H9 (cell line): Measurements from ENCODE around the gene PPP2R3A. TPM values are rescaled to one million over a fixed set of nuclear protein-coding genes. Genes with fewer than 3 reads are reported as not detected.

Source experiments
- DNase-seq: peaks from one replicate; pipeline ENCODE4 v3.0.0-alpha.2; 2017
- H2AFZ ChIP-seq: one replicate; pipeline ENCODE4 v1.6.1; 2013; ENCODE audit warnings: mild to moderate bottlenecking, low read length, control low read depth, moderate library complexity
- H2AK5ac ChIP-seq: 2 replicates; pipeline ENCODE4 v1.6.1; 2013; ENCODE audit warnings: low read length, control low read depth, mixed read lengths; ENCODE audit not compliant: insufficient read length
- H2BK120ac ChIP-seq: one replicate; pipeline ENCODE4 v1.6.1; 2013; ENCODE audit warnings: low read depth, mild to moderate bottlenecking, low read length, control low read depth, inconsistent platforms; ENCODE audit not compliant: poor library complexity, severe bottlenecking
- H2BK12ac ChIP-seq: 2 replicates; pipeline ENCODE4 v1.6.1; 2013; ENCODE audit warnings: low read length, control low read depth, mixed read lengths, low read depth; ENCODE audit not compliant: insufficient read length
- H2BK15ac ChIP-seq: 2 replicates; pipeline ENCODE4 v1.6.1; 2013; ENCODE audit warnings: low read depth, low read length, control low read depth
- H2BK20ac ChIP-seq: one replicate; pipeline ENCODE4 v1.6.1; 2013; ENCODE audit warnings: low read depth, mild to moderate bottlenecking, low read length, control low read depth, inconsistent platforms; ENCODE audit not compliant: poor library complexity, severe bottlenecking
- H2BK5ac ChIP-seq: 2 replicates; pipeline ENCODE4 v1.6.1; 2013; ENCODE audit warnings: low read length, control low read depth, mixed read lengths; ENCODE audit not compliant: insufficient read length
- H3K14ac ChIP-seq: 2 replicates; pipeline ENCODE4 v1.6.1; 2013; ENCODE audit warnings: low read length, control low read depth; ENCODE audit not compliant: insufficient read depth
- H3K18ac ChIP-seq: 2 replicates; pipeline ENCODE4 v1.6.1; 2013; ENCODE audit warnings: low read depth, mild to moderate bottlenecking, mixed read lengths, low read length, control low read depth; ENCODE audit not compliant: insufficient read length
- H3K23ac ChIP-seq: 2 replicates; pipeline ENCODE4 v1.6.1; 2013; ENCODE audit warnings: low read length, control low read depth, mixed read lengths, low read depth; ENCODE audit not compliant: insufficient read length
- H3K23me2 ChIP-seq: 2 replicates; pipeline ENCODE4 v1.6.1; 2013; ENCODE audit warnings: low read depth, mild to moderate bottlenecking, mixed read lengths, low read length, control low read depth; ENCODE audit not compliant: insufficient read length, poor library complexity, severe bottlenecking
- H3K27ac ChIP-seq: 2 replicates; pipeline ENCODE4 v1.5.1; 2013; ENCODE audit warnings: low read length, control low read depth, mixed read lengths, low read depth; ENCODE audit not compliant: insufficient read length
- H3K27me3 ChIP-seq: 2 replicates; pipeline ENCODE4 v1.6.1; 2013; ENCODE audit warnings: low read length, control low read depth, inconsistent platforms; ENCODE audit not compliant: insufficient read depth
- H3K4ac ChIP-seq: 2 replicates; pipeline ENCODE4 v1.6.1; 2013; ENCODE audit warnings: low read depth, mild to moderate bottlenecking, control low read depth, inconsistent platforms, low read length, moderate library complexity
- H3K4me1 ChIP-seq: 2 replicates; pipeline ENCODE4 v1.6.1; 2013; ENCODE audit warnings: low read length, control low read depth, inconsistent platforms; ENCODE audit not compliant: insufficient read depth
- H3K4me2 ChIP-seq: 2 replicates; pipeline ENCODE4 v1.6.1; 2013; ENCODE audit warnings: low read length, control low read depth, mixed read lengths; ENCODE audit not compliant: insufficient read length, insufficient read depth
- H3K56ac ChIP-seq: 2 replicates; pipeline ENCODE4 v1.6.1; 2013; ENCODE audit warnings: low read depth, mild to moderate bottlenecking, mixed read lengths, low read length, control low read depth; ENCODE audit not compliant: insufficient read length
- H3K79me1 ChIP-seq: 2 replicates; pipeline ENCODE4 v1.6.1; 2013; ENCODE audit warnings: low read depth, mild to moderate bottlenecking, moderate library complexity, low read length, control low read depth, inconsistent platforms; ENCODE audit not compliant: insufficient read depth, poor library complexity, severe bottlenecking
- H3K79me2 ChIP-seq: 2 replicates; pipeline ENCODE4 v1.6.1; 2013; ENCODE audit warnings: low read length, control low read depth, inconsistent platforms; ENCODE audit not compliant: insufficient read depth
- H3K9ac ChIP-seq: 2 replicates; pipeline ENCODE4 v1.6.1; 2013; ENCODE audit warnings: low read length, control low read depth, mixed read lengths; ENCODE audit not compliant: insufficient read length; ENCODE audit errors: extremely low read depth
- H3K9me3 ChIP-seq: one replicate; pipeline ENCODE4 v1.6.1; 2013; ENCODE audit warnings: low read depth, low read length, inconsistent platforms; ENCODE audit not compliant: control insufficient read depth
- H3T11ph ChIP-seq: one replicate; pipeline ENCODE4 v1.6.1; 2013; ENCODE audit warnings: mild to moderate bottlenecking, low read length, control low read depth, inconsistent platforms
- H4K20me1 ChIP-seq: one replicate; pipeline ENCODE4 v1.6.1; 2013; ENCODE audit not compliant: control insufficient read depth, insufficient read length, insufficient read depth
- H4K5ac ChIP-seq: 2 replicates; pipeline ENCODE4 v1.6.1; 2013; ENCODE audit warnings: low read depth, mild to moderate bottlenecking, mixed read lengths, low read length, control low read depth; ENCODE audit not compliant: insufficient read length
- H4K8ac ChIP-seq: replicated peaks from 2 replicates; pipeline ENCODE4 v1.6.1; 2013; ENCODE audit warnings: low read length, control low read depth, mixed read lengths, low read depth; ENCODE audit not compliant: insufficient read length
- H4K91ac ChIP-seq: 2 replicates; pipeline ENCODE4 v1.6.1; 2013; ENCODE audit warnings: low read depth, mild to moderate bottlenecking, moderate library complexity, mixed read lengths, low read length, control low read depth; ENCODE audit not compliant: insufficient read length
- H3K27ac Mint-ChIP-seq, 3 experiments: 2 replicates in 2 of 3; 3 replicates in 1 of 3; pipeline ENCODE4 v1.8.0; 2020 to 2021; ENCODE audit warnings: mixed read lengths in 3 of 3, mild to moderate bottlenecking in 1 of 3, moderate library complexity in 1 of 3
- H3K27me3 Mint-ChIP-seq: 2 replicates; pipeline ENCODE4 v1.8.0; 2021; ENCODE audit warnings: low read depth, mild to moderate bottlenecking, moderate library complexity, mixed read lengths
- H3K36me3 Mint-ChIP-seq, 3 experiments: 2 replicates in 2 of 3; 3 replicates in 1 of 3; pipeline ENCODE4 v1.8.0; 2020 to 2021; ENCODE audit warnings: low read depth in 3 of 3, mixed read lengths in 3 of 3; ENCODE audit not compliant: insufficient read depth in 1 of 3
- H3K4me1 Mint-ChIP-seq, 2 experiments: 2 replicates each; pipeline ENCODE4 v1.8.0; 2020; ENCODE audit warnings: mixed read lengths in 2 of 2
- H3K4me3 Mint-ChIP-seq, 2 experiments: 2 replicates in 1 of 2; 3 replicates in 1 of 2; pipeline ENCODE4 v1.8.0; 2020 to 2021; ENCODE audit warnings: mild to moderate bottlenecking in 2 of 2, mixed read lengths in 2 of 2, moderate library complexity in 1 of 2
- H3K9me3 Mint-ChIP-seq, 2 experiments: 2 replicates in 1 of 2; 3 replicates in 1 of 2; pipeline ENCODE4 v1.8.0; 2020; ENCODE audit warnings: mild to moderate bottlenecking in 2 of 2, mixed read lengths in 2 of 2, moderate library complexity in 1 of 2
- CTCF ChIP-seq: fragments of 200-600 bp; sonication (generic); conservative IDR thresholded peaks from 3 replicates; pipeline ENCODE4 v1.8.0; 2021; ENCODE audit warnings: antibody characterized with exemption, mild to moderate bottlenecking
- WGBS: extraction: QIAGEN DNeasy Blood & Tissue Kit; methylation state at CpG from one replicate; pipeline ENCODE4 v1.1.7; 2013; ENCODE audit warnings: missing lambda C conversion rate, low lambda C conversion rate, mixed read lengths; ENCODE audit not compliant: insufficient read length; ENCODE audit errors: extremely low coverage; 5-methylcytosine and 5-hydroxymethylcytosine counted together
- total RNA-seq: library from RNA; stranded (reverse); gene quantifications from 2 replicates; pipeline ENCODE4 v1.2.1, GENCODE V29; 2021

The PPP2R3A gene
- total RNA-seq, 1 experiment from 2014 or later = 12.4 TPM

- H2BK5ac ChIP-seq = no peak overlapping the region
- H3K9me3 Mint-ChIP-seq = no peaks in the 10 kb centered on the region
- H2BK120ac ChIP-seq = no peak overlapping the region
- no peak overlapping the region for H2AK5ac ChIP-seq
- H3K23me2 ChIP-seq = no peaks in the 10 kb centered on the region
- no peak overlapping the region for H2BK20ac ChIP-seq
- H3K4ac ChIP-seq = no peak overlapping the region
- no peaks in the 10 kb centered on the region for H3K27me3 ChIP-seq
- no peak for TF ChIP-seq CTCF
- H3T11ph ChIP-seq = no peak overlapping the region
- no peak overlapping the region for H3K4me2 ChIP-seq
- no peak overlapping the region for H3K23ac ChIP-seq
- H3K79me2 ChIP-seq = peaks cover 54% of the 10 kb centered on the region
- no peak overlapping the region for H4K5ac ChIP-seq
- DNase-seq = no peak
- H3K4me1 ChIP-seq = no peaks in the 10 kb centered on the region; the same call in 1 of the 2 replicates
- no peak overlapping the region for H2BK15ac ChIP-seq
- no peak overlapping the region for H3K4me3 Mint-ChIP-seq
- H3K9me3 ChIP-seq = no peaks in the 10 kb centered on the region
- no peak overlapping the region for H3K9ac ChIP-seq
- WGBS = no CpG with 5 or more reads among the region's 8 CpGs
- no peaks in the 10 kb centered on the region for H3K27me3 Mint-ChIP-seq
- no peak overlapping the region for H2BK12ac ChIP-seq
- no peaks in the 10 kb centered on the region for H4K20me1 ChIP-seq
- peaks cover 11 to 13% of the 10 kb centered on the region in 2 experiments for H3K4me1 Mint-ChIP-seq
- no peak overlapping the region for H3K18ac ChIP-seq
- H3K14ac ChIP-seq = no peak overlapping the region
- peaks cover 11% of the 10 kb centered on the region for H3K79me1 ChIP-seq
- no peak overlapping the region for H4K91ac ChIP-seq
- no peak overlapping the region for H3K27ac Mint-ChIP-seq
- H2AFZ ChIP-seq = no peak overlapping the region
- H3K56ac ChIP-seq = no peak overlapping the region
- no peak overlapping the region for H3K27ac ChIP-seq
- H3K36me3 Mint-ChIP-seq = no peaks in the 10 kb centered on the region
- H4K8ac ChIP-seq = no peak overlapping the region
These were observed 216.2 kb downstream of the PPP2R3A start for GRCh38 chr3:136181741-136182140.
